CD4-positive, alpha-beta T cell treated with Interferon gamma for 1 hour (primary cell): ENCODE measurements around the gene MFAP4.

ENCODE experiments used
- DNase-seq: peaks from one replicate; pipeline ENCODE4 v3.0.0-alpha.2; 2020

The MFAP4 gene

DNA sequence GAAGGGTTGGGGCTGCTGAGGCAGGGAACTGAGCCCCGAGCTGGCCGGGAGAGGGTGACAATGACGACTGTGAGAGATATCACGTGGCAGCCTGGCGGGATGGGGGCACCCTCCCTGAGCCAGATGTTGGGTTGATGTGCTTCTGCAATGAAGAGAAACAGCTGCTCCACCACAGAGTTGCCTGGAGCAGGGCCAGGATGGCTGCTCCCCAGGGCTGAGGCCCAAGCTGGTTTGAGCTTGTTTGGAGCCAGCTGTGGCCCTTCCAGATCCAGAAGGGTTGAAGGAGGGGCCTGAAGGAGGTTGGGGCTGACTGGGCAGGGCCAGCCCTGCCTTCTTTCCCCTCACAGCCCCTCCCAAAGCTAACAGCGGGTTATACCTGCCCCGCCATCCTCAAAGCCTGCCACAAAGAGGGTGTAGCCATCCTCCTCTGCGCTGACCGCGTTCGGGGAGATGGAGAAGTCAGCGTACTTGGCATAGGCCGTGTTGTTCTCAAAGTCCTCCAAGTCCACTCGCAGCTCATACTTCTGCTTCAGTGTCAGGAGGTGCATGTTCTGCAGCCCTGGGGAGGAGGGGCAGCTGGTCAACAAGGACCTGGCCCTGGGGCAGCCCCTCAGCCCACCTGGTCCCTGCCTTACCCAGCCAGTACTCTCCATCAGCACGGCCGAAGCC lies 2.1 kb downstream of the MFAP4 start:
- no peak for DNase-seq

DNA sequence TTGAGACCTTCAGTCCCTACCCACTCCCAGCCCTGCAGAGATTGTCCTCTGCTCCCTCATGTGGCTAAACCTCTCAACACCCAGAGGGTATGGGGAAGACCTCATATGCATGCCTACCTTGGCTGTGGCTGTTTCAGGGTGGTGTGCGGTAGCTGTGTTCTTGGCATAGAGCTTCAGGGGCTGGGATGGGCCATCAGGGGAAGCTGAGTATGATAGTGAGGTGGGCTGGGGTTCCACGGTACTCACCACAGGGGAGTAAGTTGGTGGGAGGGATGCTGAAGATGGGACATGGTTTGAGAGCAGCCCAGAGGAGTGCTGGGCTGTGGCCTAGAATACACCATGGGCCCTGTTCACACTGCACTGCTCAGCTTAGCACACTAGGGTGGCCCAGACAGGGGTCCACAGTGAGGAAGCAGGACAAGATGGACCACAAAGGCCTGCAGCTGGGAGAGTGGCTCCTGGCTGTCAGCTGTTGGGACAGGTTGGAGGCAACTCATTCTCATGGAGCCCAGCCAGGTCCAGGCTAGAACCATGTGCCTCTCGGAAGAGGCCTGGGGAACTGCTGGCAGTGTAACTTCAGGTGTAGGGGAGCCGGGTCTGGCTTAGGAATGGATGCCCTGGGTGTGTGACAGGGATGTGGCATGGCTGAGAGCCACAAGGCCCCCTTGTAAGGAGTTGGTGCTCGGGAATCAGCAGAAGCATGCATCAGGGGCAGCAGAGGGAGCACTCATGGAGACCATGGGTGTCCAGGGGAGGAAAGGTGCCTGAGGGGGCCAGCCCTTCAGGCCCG lies 3.1 kb downstream of the MFAP4 start:
- no peak for DNase-seq

DNA sequence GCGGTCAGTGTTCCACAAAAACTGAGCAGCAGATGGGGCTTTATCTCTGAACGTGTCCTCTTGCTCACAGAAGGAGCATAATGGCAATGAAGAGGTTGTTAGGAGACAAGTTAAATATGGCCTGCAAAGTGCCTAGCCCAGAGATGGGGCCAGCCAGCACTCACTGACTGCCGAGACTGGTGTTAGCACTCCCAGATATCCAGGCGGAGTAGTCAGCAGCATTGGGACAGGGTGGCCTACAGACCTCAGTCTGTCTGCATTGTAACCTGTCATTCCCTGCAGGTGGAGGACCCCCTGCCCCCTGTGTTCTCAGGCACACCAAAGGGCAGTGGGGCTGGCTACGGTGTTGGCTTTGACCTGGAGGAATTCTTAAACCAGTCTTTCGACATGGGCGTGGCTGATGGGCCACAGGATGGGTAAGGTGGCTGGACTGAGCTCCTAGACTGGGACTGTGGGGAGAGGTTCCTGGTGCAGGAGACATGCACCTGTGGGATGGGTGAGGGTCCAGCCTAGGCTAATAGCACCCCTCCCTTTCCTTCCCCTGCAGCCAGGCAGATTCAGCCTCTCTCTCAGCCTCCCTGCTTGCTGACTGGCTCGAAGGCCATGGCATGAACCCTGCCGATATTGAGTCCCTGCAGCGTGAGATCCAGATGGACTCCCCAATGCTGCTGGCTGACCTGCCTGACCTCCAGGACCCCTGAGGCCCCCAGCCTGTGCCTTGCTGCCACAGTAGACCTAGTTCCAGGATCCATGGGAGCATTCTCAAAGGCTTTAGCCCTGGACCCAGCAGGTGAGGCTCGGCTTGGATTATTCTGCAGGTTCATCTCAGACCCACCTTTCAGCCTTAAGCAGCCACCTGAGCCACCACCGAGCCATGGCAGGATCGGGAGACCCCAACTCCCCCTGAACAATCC lies 4.2 kb downstream of the MFAP4 start:
- DNase-seq: no peak

DNA sequence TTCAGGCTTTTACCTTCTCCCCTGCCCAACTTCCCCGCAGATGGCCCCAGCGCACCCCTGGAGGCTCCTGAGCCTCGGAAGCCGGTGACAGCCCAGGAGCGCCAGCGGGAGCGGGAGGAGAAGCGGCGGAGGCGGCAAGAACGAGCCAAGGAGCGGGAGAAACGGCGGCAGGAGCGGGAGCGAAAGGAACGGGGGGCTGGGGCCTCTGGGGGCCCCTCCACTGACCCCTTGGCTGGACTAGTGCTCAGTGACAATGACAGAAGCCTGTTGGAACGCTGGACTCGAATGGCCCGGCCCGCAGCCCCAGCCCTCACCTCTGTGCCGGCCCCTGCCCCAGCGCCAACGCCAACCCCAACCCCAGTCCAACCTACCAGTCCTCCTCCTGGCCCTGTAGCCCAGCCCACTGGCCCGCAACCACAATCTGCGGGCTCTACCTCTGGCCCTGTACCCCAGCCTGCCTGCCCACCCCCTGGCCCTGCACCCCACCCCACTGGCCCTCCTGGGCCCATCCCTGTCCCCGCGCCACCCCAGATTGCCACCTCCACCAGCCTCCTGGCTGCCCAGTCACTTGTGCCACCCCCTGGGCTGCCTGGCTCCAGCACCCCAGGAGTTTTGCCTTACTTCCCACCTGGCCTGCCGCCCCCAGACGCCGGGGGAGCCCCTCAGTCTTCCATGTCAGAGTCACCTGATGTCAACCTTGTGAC lies 5.1 kb downstream of the MFAP4 start:
- DNase-seq: no peak

DNA sequence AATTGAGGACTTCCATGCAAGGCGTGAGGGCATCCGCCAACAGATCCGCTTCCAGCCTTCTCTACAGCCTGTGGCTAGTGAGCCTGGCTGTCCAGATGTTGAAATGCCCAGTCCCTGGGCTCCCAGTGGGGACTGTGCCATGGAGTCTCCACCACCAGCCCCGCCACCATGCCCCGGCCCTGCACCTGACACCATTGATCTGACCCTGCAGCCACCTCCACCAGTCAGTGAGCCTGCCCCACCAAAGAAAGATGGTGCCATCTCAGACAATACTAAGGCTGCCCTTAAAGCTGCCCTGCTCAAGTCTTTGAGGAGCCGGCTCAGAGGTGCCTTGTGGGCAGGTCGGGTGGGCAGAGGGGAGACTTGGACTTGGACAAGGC lies 5.6 kb downstream of the MFAP4 start:
- DNase-seq: no peak

DNA sequence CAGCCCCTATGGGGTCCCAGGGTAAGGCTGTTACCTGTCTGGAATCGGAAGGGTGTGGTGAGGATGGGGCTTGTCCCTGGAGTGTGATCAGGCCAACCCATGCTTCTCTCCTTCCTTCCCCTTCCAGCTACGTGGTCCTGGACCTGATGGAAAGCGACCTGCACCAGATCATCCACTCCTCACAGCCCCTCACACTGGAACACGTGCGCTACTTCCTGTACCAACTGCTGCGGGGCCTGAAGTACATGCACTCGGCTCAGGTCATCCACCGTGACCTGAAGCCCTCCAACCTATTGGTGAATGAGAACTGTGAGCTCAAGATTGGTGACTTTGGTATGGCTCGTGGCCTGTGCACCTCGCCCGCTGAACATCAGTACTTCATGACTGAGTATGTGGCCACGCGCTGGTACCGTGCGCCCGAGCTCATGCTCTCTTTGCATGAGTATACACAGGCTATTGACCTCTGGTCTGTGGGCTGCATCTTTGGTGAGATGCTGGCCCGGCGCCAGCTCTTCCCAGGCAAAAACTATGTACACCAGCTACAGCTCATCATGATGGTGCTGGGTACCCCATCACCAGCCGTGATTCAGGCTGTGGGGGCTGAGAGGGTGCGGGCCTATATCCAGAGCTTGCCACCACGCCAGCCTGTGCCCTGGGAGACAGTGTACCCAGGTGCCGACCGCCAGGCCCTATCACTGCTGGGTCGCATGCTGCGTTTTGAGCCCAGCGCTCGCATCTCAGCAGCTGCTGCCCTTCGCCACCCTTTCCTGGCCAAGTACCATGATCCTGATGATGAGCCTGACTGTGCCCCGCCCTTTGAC lies 6.3 kb downstream of the MFAP4 start:
- no peak for DNase-seq

DNA sequence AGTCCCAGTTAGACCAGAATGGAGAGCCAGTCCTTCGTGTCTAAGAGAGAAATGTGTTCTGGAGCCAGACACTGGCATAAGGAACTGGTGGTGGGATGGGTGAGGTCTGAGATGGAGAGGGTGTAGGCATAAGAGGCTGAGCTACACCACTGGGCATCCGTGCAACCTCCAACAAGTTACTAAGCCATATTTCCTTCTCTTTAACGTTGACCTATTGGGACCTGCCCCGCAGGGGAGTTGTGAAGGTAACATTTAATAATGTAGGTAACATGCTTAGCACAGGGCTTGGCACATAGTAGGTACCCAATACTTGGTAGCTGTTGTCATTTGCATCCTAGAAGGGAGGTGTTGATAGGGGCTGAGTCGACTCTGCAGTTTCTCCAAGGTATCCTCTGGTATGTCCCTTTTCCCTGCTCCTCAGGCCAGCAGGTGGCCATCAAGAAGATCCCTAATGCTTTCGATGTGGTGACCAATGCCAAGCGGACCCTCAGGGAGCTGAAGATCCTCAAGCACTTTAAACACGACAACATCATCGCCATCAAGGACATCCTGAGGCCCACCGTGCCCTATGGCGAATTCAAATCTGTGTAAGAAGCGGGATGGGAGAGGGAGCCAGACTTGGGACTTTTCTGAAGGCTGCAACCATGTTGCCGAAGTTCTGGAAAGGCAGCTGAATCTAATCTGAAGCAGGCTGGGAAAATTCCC lies 7.5 kb downstream of the MFAP4 start:
- no peak for DNase-seq

DNA sequence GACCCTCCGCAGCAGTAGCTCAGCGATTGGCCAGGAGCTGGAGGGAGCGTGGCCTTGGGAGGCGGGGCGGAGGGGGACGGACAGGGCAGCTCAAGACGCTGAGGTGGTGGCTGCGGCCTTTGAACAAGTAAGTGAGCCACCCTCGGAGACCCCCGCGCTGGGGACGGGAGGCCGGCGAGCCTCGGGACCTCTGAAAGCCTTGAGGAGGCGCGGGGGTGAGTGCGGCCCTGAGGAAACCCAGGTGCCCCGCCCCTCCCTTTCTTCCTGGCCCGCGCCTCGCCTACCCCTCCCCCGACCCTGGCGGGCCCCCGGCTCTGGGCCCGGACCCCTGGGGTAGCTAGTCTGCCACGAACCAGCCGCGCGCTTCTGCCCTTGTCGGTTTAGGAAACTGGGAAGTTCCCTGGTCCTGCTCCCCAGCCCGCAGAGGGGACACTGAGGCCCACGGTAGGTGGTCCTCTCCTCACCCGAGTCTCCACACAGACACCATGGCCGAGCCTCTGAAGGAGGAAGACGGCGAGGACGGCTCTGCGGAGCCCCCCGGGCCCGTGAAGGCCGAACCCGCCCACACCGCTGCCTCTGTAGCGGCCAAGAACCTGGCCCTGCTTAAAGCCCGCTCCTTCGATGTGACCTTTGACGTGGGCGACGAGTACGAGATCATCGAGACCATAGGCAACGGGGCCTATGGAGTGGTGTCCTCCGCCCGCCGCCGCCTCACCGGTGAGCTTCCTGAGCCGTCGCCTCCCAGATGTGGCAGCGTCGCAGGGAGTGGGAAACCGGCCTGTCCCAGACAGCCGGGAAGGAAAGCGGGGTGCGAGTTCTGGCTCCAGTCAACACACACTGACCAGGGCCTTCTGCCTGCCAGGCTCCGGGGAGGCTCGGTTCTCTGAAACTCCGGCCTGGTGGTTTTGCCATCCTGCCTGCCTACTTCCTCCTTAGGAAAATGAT lies 8.3 kb downstream of the MFAP4 start, which contains the start of gene MAPK7:
MAPK7 (plus strand) TSS at position 83 of the 945 bp plus-strand sequence; CDS start at position 486, 403 bp downstream.
- no peak for DNase-seq

DNA sequence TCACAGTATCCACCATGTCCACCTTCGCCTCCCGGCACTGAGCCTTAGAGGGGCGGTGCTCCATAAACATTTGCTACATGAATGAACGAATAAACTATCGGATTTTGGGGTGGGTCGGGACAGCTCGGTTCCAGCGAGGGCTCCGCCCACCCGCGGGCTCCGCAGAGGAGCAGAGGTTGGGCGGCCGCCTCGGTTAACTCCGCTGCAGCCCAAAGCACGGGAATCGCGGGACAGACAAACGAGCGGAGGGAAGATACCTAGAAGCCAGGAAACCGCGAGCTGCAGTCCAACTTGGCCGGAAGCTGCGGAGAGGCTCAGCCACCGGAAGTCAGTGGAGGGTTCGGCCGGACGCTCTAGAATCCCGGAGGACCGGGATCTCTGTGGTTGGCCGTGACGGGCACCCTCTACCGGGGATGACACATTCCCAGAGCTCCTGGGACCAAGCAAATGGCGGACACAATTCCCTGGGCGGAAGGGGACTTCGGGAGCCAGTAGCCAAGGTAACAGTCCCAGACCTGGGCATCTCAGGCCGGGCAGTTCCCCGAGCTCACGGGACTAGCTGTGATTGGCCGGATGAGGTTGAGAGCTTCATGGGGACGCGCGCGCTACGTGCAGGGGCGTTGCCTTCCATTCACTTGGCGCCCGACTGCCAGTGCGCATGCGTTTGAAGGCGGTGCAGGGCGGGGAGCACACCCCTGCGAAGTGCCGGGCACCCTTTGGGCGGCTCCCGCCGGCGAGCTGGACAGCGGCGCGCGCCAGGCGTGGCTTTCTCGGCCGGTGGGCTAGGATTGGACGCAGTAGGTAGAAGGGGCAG lies 9.2 kb downstream of the MFAP4 start:
- DNase-seq: peak; percentile 98

DNA sequence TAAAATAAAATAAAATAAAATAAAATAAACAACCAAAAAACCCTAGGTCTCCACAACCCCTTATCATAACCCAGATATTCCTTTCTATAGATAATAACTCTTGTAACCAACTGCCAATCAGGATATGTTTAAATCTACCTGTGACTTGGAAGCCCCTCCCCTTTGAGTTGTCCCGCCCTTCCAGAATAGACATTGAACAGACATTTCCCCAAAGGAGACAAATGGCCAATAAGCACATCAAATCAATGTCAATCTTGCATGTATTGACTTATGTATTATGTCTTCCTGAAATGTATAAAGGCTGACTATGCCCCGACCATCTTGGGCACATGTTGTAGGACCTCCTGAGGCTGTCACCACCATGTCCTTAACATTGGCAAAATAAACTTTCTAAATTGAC lies 10.2 kb downstream of the MFAP4 start:
- no peak for DNase-seq

DNA sequence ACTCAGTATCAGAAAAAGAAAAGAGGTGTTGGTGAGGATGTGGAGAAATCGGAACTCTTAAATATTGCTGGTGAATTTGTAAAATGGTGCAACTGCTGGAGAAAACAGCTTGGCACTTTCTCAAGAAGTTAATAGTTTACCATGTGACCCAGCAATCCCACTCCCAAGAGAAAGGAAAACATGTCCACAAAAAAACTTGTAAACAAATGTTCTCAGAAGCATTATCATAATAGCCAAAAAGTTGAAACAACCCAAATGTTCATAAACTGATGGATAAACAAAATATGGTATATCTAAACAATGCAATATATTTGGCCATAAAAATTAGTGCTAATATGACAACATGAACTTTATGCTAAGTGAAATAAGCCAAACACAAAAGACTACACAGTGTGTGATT lies 11.3 kb downstream of the MFAP4 start:
- no peak for DNase-seq

DNA sequence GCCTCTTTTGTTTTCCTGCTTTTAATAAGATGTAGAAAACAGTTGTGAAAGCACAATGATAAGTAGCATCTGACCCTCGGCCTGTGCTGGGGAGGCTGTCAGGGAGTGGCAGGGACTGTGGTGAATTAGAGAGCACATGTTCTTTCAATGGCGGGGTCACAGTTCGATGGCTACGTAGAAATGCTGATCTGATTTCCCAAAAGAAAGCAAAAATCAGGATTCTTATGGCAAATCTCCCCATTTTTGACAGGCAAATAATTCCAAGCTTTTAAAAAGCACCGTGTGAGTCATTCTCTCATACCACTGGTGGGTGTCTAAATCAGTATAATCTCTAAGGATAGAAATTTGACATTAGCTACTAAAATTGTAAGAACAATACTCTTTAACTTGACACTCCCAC lies 12.9 kb downstream of the MFAP4 start:
- DNase-seq: no peak

DNA sequence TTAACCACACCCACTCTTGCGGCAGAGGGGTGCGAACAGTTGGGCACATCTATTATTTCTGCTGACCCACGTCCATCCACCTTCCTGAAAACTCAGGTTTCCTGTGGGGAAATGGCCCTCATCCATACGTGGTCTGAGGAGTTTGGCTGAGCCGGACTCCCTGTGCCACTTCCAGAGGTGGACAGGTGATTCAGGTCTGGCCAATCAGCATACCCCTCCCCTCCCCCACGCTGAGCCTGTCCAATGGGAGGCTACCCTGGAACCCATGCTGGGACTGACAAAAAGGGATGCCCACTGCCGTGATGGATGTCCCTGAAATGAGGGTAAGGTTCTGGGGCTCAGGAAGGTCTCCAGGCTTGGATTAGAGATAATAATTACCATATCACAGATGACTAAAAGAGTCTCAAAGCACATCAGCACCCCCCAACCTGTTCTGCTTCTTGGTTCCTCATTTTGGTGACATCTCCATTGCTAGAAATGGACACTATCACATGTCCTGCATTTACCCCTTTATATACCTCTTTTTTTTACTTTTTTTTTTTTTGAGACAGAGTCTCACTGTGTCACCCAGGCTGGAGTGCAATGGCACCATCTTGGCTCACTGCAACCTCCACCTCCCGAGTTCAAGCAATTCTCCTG lies 14.0 kb downstream of the MFAP4 start:
- no peak for DNase-seq

DNA sequence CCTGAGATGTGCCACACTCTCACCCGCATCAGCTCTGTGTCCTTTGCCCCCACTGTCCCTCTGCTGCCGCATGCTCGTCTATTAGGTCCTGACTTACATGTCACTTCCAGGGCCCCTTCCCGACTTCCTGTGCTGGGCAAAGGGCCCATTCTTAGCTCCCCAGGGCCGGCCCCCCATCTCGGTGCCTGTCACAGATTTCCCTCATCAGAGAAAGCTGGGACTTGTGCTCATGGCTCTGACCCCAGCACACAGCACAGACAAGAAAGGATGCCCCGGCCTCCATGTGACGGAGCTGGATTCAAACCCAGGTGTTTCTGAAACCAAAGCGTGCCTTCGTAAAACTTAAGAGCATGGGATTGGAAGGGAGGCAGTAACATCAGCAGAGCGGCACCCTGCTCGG lies 14.6 kb downstream of the MFAP4 start:
- DNase-seq: no peak

DNA sequence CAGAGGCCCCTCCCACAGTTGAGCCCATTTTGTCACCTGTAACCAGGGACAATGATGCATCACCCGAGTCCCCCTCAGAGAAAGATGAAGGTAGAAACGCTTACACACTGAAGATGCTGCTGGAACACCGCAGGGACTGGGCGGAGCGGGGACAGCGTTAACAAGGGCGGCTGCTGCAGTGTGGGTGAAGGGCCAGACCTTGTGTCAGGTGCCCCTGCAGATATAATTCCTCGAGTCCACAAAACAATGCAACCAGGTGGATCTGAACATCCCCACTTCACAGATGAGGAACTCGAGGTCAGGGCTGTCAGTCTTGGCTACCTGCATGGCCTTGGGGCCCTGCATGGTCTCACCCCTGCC lies 15.0 kb downstream of the MFAP4 start:
- no peak for DNase-seq

DNA sequence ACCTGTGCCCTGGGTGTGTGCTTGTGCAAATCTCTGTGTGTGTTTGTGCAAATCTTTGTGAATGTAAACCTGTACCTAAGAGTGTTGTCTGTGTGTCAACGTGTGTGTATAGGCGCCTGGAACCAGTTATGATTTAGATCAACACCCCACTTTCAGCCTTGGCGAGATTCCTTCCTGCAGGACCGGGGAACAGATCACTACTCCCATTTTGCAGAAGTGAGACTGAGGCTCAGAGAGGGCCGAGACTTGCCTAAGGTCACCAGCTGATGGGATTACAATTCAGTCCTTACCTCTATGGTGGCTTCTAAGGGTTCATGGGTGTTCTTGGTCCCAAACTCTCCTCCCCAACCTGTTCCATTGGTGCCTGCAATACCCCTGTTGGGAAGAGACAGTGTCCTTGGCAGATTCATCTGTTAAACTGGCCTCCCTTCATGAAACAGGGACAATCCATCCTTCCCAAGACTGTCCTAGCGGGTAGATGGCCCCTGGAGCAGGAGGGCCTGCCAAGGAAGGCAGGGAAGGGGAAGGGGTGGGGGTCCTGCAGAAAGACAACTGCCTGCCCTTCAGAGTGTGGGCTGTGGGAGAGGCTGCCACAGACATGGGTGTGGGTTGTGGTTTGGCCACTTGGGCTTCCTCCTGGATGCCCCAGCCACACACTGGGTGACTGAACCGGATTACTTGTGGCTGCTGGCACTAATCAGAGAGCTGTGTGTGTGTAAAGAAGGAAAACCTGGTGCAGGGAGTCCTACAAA lies 15.6 kb downstream of the MFAP4 start:
- DNase-seq: peak; percentile 25

DNA sequence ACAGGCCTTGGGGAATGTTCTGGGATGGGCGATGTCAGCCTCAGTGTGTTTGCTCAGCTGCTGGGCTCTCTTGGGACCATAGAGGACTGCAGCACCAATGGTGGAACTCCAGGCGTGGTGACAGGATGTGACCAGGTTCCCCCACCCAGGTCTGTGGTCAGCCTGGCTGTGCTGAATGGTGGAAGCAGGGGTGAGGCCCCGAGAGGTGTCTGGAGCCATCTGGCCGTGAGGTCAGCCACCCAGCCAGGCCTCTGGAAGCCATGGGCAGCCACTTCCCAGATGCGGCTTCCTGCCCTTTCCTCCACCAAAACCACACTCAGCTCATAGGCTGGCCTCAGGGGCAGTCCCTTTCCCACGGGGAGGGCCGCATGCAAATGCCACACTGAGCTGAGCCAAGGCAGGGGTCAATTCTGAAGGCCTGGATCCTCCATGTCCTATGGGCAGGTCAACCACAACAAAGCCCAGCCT lies 16.5 kb downstream of the MFAP4 start:
- DNase-seq: peak; percentile 62
